ENCODE data around the gene CTDP1.

The CTDP1 gene, protein sequence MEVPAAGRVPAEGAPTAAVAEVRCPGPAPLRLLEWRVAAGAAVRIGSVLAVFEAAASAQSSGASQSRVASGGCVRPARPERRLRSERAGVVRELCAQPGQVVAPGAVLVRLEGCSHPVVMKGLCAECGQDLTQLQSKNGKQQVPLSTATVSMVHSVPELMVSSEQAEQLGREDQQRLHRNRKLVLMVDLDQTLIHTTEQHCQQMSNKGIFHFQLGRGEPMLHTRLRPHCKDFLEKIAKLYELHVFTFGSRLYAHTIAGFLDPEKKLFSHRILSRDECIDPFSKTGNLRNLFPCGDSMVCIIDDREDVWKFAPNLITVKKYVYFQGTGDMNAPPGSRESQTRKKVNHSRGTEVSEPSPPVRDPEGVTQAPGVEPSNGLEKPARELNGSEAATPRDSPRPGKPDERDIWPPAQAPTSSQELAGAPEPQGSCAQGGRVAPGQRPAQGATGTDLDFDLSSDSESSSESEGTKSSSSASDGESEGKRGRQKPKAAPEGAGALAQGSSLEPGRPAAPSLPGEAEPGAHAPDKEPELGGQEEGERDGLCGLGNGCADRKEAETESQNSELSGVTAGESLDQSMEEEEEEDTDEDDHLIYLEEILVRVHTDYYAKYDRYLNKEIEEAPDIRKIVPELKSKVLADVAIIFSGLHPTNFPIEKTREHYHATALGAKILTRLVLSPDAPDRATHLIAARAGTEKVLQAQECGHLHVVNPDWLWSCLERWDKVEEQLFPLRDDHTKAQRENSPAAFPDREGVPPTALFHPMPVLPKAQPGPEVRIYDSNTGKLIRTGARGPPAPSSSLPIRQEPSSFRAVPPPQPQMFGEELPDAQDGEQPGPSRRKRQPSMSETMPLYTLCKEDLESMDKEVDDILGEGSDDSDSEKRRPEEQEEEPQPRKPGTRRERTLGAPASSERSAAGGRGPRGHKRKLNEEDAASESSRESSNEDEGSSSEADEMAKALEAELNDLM

GRCh38 chr18:79679552-79680099, at the start of gene CTDP1:
Gene CTDP1, plus strand, starts transcription at chr18:79679803. Its CDS starts 145 bp downstream, at chr18:79679948.
- DNase-seq (ENCODE audit: low read depth in 2 of 2), result peak; percentile 82 to 84

- no peak for DNase-seq (ENCODE audit: low read depth in 2 of 2)
Measured at GRCh38 chr18:79630281-79631095, 49.1 kb upstream of the CTDP1 start.

DNA sequence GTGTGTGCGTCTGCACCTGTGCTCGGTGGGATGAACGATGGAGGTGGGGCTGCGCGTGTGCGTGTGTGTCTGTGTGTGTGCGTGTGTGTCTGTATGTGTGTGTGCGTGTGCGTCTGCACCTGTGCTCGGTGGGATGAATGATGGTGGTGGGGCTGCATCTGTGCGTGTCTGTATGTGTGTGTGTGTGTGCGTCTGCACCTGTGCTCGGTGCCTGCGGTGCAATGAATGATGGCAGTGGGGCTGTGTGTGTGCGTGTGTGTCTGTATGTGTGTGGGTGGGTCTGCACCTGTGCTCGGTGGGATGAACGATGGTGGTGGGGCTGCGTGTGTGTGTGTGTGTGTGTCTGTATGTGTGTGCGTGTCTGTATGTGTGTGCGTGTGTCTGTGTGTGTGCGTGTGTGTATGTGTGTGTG, 48.5 kb upstream of the CTDP1 start:
- DNase-seq (ENCODE audit: low read depth in 2 of 2), result no peak

DNA sequence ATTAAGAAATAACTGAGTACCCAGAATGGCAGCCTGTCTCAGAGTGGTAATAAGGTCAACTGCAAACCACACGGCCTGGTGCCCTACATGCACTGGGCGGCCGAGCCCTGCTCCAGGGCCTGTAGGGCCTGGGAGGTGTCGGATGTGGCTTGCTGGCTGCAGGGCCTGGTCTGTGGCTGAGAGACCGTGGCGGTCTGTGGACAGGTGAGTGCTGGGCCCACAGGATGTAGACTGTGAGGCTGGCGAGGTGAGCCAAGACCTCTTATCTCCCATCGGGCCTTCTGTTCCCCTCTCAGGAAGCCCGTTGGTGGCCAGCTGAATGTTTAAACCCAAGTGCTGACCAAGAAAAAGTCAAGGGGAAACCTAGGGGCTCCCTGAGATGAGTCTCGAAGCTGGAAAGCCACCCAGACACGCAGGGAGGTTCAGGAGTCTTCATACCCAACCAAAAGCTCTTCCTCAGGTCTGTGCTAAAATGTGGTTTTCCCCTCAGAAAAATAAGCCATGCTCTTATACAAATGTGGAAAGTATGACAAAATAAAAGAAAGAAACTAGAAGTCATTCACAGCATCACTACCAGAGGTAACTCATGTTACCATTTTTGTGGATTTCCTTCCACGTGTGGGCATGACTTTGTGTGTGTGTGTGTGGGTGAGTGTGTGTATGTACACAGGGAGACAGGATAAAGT, 47.7 kb upstream of the CTDP1 start:
- no peak for DNase-seq (ENCODE audit: low read depth in 2 of 2)

DNA sequence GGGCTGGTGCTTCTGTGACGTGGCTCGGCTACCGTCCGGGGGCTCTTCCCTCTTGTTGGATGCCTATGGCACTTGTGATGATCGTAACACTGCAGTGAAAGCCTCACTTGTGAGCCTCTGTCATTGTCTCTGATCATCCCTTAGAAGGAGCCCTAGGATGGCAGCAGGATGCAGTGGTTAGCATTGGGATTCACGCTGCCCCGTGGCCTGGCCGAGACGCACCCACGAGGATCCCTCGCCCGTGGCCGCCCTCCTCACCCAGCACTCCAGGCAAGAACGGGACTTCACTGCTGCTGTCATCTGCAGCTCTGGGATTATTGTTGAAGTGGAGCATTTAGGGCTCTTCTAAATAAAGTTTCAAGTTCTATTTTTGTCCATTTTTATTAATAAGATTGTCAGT, 46.8 kb upstream of the CTDP1 start:
- DNase-seq (ENCODE audit: low read depth in 2 of 2), result no peak

DNA sequence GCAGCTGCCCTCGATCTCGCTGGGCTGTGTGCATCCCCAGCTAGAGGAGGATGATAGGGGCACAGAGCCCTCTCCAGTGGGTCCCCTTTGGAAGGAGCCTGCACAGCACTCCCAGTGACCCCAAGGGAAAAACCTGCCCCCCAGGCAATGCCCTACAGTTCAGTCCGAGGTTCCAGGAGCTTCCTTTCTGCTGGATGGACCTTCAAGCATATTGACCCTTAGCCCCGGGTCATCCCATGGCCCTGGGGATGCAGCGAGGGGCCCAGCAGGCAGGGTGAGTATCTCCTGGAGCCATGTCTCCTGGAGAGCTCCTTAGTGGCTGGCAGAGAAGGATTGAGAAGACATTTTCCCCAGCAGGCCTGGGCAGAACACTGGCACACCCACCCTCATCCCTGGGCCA, 45.4 kb upstream of the CTDP1 start:
- no peak for DNase-seq (ENCODE audit: low read depth in 2 of 2)

DNA sequence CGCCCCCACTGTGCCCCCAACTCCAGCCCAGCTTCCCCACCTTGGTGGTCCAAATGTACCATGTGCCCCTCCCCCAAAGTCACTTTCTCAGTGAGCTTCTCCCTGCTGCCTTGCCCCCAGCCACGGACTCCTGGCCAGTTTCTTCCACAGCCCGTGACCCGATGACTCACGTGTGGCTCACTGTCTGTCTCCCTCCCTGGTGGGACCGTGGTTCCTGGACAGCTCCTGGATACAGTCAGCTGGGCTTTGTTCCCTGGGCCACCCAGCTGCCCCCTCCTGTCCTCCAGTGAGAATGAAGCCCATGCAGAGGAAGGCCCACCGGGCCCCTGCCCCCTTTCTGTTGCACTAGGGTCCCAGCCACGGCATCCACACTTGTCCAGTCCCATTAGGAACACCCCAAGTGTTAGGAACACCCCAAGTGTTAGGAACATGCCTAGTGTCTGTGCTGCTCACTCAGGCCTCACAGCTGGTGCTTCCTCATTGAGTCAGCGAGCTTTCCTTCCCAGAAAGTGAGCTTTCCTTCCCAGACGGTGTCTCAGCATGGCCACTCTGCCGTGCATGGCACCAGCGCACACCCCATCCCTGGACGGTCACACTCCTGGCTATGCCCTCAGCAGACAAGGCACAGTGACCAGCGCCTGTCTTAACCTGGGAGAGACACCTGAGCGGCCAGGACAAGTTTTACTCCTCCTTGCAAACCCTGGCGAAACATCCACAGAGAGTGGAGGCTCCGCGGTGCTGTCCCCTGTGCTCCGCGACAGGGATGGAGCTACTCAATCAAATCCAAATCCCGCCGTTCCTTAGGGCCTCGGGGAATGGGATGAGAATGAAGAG, 44.8 kb upstream of the CTDP1 start:
- DNase-seq (ENCODE audit: low read depth in 2 of 2), result no peak

- no peak for DNase-seq (ENCODE audit: low read depth in 2 of 2)
Measured at GRCh38 chr18:79635427-79635726, 44.2 kb upstream of the CTDP1 start.

GRCh38 chr18:79637181-79637920, 42.3 kb upstream of the CTDP1 start:
- no peak for DNase-seq (ENCODE audit: low read depth in 2 of 2)

DNA sequence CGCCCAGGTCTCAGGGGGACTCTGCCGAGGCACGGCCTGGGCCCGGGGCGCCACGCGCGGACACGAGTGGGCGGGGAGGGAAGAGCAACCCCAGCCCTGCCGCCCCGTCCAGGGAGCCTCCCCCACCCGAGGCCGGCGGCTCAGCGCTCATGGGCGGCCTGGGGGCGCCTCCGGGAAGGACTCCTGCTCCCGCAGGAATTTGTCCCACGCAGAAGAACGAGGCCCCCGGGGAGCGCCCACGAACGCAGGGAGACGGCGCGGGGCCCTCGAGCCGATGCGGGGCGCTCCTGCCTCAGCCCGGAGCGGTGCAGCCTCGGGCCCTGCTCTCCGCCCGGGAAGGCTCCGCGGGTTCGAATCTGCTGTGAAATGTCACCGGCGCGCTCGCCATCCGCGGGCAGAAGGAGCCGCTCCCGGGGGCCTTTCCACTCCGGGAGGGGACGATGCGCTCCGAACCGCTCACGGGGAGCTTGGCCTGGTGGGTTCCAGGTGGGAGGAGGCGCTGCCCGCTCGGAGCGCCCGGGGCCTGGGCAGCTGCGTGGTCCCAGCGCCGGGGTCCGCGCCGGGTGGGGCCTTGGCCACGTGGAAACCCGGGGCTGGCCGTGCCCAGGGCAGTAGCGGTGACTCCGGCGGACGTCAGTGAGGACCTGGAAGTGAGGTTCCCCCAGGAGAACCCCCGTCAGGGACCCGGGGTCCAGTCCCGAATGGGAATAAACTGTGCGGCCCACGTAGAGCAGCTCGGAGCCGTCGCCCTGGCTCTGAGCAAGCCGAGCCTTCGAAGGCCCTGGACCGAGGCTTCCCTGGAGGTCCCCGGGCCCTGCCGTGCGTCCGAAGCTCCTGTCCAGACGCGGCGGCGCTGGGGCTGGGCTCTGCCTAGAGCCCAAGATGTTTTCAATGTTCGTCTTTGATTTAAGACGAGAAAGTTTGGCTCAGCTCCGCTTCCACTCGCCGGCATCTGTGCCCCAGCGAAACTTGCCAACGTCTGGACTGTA, 41.4 kb upstream of the CTDP1 start:
- DNase-seq (ENCODE audit: low read depth in 2 of 2), result no peak

DNA sequence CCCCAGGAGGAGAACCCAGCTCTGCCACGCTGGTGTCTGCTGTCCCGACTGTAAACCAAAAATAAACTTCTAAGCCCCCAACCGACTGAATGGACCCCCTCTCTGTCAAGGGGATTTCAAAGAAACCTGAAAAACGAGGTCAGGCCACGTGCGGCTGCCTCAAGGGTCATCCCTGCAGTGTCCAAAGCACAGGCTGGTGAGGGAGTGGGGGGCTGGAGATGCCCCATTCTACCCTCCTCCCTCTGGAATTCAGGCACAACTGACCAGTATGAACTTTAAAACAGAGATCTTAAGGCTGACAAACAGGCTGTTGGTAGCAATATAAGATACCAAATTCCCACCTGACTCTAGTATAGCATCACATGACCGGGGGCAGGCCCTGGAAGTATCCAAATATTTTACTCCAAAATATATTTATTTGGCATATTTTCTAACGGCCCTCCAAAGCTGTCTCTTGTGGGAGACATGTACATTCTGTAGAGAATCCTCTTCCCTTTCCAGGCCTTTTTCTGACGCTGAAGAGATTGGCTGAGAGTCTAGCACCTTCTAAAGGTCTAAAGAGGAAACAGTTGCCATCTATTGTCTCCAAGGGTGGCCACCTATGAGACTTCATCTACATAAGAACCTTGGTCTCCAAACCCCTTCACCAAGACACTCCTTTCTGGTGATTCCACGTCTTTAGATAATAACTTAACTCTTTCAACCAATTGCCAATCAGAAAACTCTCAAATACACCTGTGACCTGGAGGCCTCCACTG, 40.4 kb upstream of the CTDP1 start:
- no peak for DNase-seq (ENCODE audit: low read depth in 2 of 2)

DNA sequence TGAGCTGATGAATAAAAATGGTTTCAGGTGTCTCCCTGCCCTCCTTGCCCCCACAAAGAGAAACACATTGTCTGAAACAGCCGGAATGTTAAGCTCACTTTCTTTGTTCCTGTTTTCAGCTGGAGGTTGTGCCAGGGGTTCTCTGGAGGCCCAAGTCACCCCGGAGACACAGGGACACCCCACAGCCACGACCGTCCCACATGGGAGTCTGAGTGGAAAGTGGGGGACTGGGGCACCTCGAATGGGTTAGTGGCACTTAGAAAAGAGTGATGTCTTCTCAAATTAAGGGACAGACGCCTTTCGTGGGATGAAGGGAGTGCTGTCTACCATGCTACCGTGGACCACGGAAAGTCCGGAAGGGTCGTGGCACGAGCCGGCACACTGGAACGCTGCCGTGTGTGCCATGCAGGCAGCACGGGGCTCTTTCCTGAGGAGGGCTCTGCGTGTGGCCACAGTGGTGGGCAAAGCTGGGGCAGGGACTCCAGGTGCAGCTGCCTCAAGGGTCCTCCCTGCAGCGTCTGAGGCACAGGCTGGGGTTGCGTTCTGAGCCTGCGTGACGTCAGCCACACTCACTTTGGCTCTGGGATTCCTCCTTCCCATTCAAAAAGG, 39.4 kb upstream of the CTDP1 start:
- DNase-seq (ENCODE audit: low read depth in 2 of 2), result no peak

DNA sequence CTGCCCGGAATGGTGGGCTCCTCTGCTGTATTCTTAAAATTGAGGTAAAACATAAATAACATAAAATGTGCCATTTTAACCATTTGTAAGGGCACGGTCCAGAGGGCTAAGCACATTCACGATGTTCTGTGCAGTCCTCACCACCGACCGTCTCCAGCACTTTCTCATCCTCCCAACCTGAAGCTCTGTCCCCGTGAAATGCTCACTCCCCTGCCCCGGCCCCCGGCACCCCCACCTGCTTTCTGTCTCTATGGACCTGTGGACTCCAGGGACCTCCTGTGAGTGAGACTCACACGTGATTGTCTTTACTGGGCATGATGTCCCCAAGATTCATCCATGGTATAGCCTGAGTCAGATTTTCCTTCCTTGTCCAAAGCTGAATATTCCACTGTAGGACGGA, 38.7 kb upstream of the CTDP1 start:
- no peak for DNase-seq (ENCODE audit: low read depth in 2 of 2)

- no peak for DNase-seq (ENCODE audit: low read depth in 2 of 2)
Measured at GRCh38 chr18:79641722-79642497, 37.7 kb upstream of the CTDP1 start.

DNA sequence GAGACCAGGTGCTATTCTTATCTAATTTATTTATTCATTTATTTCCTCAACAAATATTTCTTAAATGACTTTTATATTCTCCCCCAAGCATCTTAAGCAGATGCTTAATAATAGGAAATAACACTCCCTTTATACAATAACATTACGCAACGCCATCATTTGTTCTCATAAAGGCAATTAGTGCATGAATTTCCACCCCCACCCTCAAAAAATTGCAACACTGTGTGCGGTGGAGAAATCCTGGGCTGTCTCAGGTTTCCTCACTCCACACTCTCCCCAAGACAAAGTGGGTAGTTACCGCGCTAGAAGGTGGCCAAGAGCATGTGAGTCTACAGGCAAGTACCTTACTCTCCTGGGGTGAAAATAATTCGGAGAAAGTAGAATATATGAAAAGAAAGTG, 37.0 kb upstream of the CTDP1 start:
- no peak for DNase-seq (ENCODE audit: low read depth in 2 of 2)
